Astrocyte (in vitro differentiated cells and primary cell): ENCODE measurements around the gene UBALD1. TPM values are rescaled to one million over a fixed set of nuclear protein-coding genes. Genes with fewer than 3 reads are reported as not detected.

Experiments
- DNase-seq: peaks from one replicate; pipeline ENCODE4 v3.0.0-alpha.2; 2010; ENCODE audit warnings: low read depth
- FAIRE-seq: peaks from 2 replicates; lab custom pipeline; 2011; peaks lifted over from hg19 to GRCh38; lab: Jason Lieb, UNC
- H2AFZ ChIP-seq: 2 replicates; pipeline ENCODE4 v1.6.0; 2012; ENCODE audit warnings: low read depth, low read length, inconsistent platforms
- H3K27ac ChIP-seq: 2 replicates; pipeline ENCODE4 v1.5.1; 2011; ENCODE audit warnings: low read depth, low read length, inconsistent platforms
- H3K27me3 ChIP-seq: 2 replicates; pipeline ENCODE4 v1.6.0; 2011; ENCODE audit warnings: low read length, inconsistent platforms; ENCODE audit not compliant: insufficient read depth
- H3K36me3 ChIP-seq: 2 replicates; pipeline ENCODE4 v1.5.1; 2011; ENCODE audit warnings: low read length, inconsistent platforms; ENCODE audit not compliant: insufficient read depth
- H3K4me1 ChIP-seq: 2 replicates; pipeline ENCODE4 v1.5.1; 2011; ENCODE audit warnings: low read length, inconsistent platforms; ENCODE audit not compliant: insufficient read depth
- H3K4me2 ChIP-seq: 2 replicates; pipeline ENCODE4 v1.6.0; 2012; ENCODE audit warnings: low read length, inconsistent platforms
- H3K4me3 ChIP-seq: 2 replicates; pipeline ENCODE4 v1.5.1; 2011; ENCODE audit warnings: low read depth, mild to moderate bottlenecking, low read length, inconsistent platforms; ENCODE audit not compliant: insufficient read depth
- H3K79me2 ChIP-seq: 2 replicates; pipeline ENCODE4 v1.6.0; 2012; ENCODE audit warnings: mild to moderate bottlenecking, low read length, inconsistent platforms; ENCODE audit not compliant: insufficient read depth
- H3K9ac ChIP-seq: 2 replicates; pipeline ENCODE4 v1.6.0; 2012; ENCODE audit warnings: mild to moderate bottlenecking, low read length, inconsistent platforms
- H3K9me3 ChIP-seq: 2 replicates; pipeline ENCODE4 v1.5.1; 2012; ENCODE audit warnings: low read depth, mild to moderate bottlenecking, low read length, inconsistent platforms; ENCODE audit not compliant: insufficient read depth
- H4K20me1 ChIP-seq: 2 replicates; pipeline ENCODE4 v1.6.0; 2012; ENCODE audit warnings: low read length, inconsistent platforms; ENCODE audit not compliant: insufficient read depth
- H3K27ac Mint-ChIP-seq: one replicate; pipeline ENCODE4 v1.8.0; 2021; ENCODE audit warnings: mild to moderate bottlenecking, mixed read lengths; ENCODE audit not compliant: unreplicated experiment
- H3K27me3 Mint-ChIP-seq: one replicate; pipeline ENCODE4 v1.8.0; 2021; ENCODE audit warnings: low read depth, mixed read lengths; ENCODE audit not compliant: unreplicated experiment
- H3K36me3 Mint-ChIP-seq: one replicate; pipeline ENCODE4 v1.8.0; 2021; ENCODE audit warnings: low read depth, mixed read lengths; ENCODE audit not compliant: unreplicated experiment
- H3K4me1 Mint-ChIP-seq: one replicate; pipeline ENCODE4 v1.8.0; 2021; ENCODE audit warnings: low read depth, mixed read lengths; ENCODE audit not compliant: unreplicated experiment
- H3K4me3 Mint-ChIP-seq: one replicate; pipeline ENCODE4 v1.8.0; 2021; ENCODE audit warnings: mild to moderate bottlenecking, moderate library complexity, mixed read lengths; ENCODE audit not compliant: unreplicated experiment
- H3K9me3 Mint-ChIP-seq: one replicate; pipeline ENCODE4 v1.8.0; 2021; ENCODE audit warnings: mild to moderate bottlenecking, mixed read lengths; ENCODE audit not compliant: unreplicated experiment
- EZH2 ChIP-seq: IDR thresholded peaks from 2 replicates; pipeline ENCODE4 v1.6.1; 2012; ENCODE audit warnings: mild to moderate bottlenecking, low read length, inconsistent platforms; ENCODE audit not compliant: insufficient read depth
- total RNA-seq: library from RNA; stranded (reverse); gene quantifications from 2 replicates; pipeline ENCODE4 v1.2.1, GENCODE V29; 2021
- TF ChIP-seq, protein P1 (sequence below): IDR thresholded peaks from 2 replicates; pipeline ENCODE4 v1.5.1; 2011; ENCODE audit warnings: low read depth, mild to moderate bottlenecking, inconsistent platforms, low read length, moderate library complexity; ENCODE audit not compliant: insufficient read depth

The UBALD1 gene
- total RNA-seq, 1 donor from 2014 or later, result 53.0 TPM

DNA sequence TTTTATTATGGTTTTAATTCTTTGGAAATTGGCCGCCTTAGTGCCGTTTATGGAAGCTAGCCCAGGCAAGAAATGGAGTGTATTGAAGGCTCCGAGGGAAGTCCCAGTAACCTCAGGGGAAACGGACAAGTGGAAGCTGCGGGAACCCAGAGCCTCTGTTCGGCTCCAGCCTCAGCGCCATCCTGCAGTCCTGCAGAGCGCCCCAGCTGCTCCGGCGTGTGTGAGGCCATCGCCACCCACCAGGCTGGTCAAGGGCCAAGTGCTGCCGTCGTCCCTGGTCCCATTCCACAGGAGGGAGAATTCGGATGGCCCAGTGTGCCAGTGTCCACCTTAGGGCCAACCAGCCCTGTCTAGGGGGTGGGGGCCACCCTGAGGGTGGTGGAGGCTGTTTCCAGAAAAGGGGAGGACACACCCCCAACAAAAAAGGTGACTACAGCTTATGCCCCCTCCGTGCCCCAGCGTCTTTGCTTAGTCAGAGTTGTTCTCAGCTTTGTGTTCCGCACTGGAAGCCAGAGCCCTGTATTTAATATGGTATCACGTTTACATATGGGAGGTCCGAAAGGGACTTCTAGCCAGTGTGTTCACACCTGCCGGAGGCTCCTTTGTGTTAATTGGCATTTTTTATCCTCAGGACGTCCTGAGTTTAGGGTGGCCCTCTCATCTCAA lies 22.9 kb upstream of the UBALD1 start:
- H3K79me2 ChIP-seq, result peaks cover 96% of the 10 kb centered on the region
- H4K20me1 ChIP-seq, result peaks cover 91% of the 10 kb centered on the region
- no peak for FAIRE-seq

DNA sequence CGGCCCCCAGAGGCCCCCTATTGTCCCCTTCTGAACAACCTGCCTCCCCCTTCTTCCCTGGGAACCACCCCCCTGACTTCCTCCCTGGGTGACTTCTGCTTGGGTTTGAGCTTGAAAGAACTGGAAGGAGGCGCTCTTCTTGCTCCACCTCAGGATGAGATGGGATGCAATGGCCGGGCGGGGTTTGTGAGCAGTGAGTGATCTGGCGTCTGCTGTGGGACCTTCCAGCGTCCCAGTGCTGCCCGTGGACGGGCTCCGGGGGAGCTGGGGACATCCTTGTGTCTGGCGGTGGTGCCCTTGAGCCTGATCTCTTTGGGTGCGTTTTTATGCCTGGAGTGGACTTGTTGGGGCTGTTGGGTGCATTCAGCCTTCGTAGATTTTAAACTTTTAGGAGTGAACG lies 21.5 kb upstream of the UBALD1 start:
- Mint-ChIP-seq H3K36me3 (peaks cover 10% of the 10 kb centered on the region), H3K27me3 (no peaks in the 10 kb centered on the region), H3K4me3 (no peak overlapping the region), H3K27ac (no peak overlapping the region), H3K4me1 (peaks cover 11% of the 10 kb centered on the region), H3K9me3 (no peaks in the 10 kb centered on the region)
- no peaks in the 10 kb centered on the region for H3K36me3 ChIP-seq
- H3K27ac ChIP-seq, result no peak overlapping the region
- FAIRE-seq (no peak), DNase-seq (no peak)
- no peak overlapping the region for H3K4me3 ChIP-seq
- no peak overlapping the region for H3K9ac ChIP-seq
- H3K9me3 ChIP-seq, result no peaks in the 10 kb centered on the region
- no peak overlapping the region for H2AFZ ChIP-seq
- peaks cover 4% of the 10 kb centered on the region for H3K4me1 ChIP-seq
- H4K20me1 ChIP-seq, result peaks cover 92% of the 10 kb centered on the region
- H3K79me2 ChIP-seq, result peaks cover 95% of the 10 kb centered on the region
- no peak overlapping the region for H3K4me2 ChIP-seq
- TF ChIP-seq, protein P1, sequence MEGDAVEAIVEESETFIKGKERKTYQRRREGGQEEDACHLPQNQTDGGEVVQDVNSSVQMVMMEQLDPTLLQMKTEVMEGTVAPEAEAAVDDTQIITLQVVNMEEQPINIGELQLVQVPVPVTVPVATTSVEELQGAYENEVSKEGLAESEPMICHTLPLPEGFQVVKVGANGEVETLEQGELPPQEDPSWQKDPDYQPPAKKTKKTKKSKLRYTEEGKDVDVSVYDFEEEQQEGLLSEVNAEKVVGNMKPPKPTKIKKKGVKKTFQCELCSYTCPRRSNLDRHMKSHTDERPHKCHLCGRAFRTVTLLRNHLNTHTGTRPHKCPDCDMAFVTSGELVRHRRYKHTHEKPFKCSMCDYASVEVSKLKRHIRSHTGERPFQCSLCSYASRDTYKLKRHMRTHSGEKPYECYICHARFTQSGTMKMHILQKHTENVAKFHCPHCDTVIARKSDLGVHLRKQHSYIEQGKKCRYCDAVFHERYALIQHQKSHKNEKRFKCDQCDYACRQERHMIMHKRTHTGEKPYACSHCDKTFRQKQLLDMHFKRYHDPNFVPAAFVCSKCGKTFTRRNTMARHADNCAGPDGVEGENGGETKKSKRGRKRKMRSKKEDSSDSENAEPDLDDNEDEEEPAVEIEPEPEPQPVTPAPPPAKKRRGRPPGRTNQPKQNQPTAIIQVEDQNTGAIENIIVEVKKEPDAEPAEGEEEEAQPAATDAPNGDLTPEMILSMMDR, result no peak
- no peak for TF ChIP-seq EZH2
- no peaks in the 10 kb centered on the region for H3K27me3 ChIP-seq

More for the DNA sequence above, 22.9 kb upstream of the UBALD1 start:
- Histone ChIP-seq H3K4me3 (no peak overlapping the region), H3K27me3 (no peaks in the 10 kb centered on the region), H3K9me3 (no peaks in the 10 kb centered on the region), H3K36me3 (no peaks in the 10 kb centered on the region), H3K4me1 (peaks cover 4% of the 10 kb centered on the region), H3K4me2 (no peak overlapping the region), H3K9ac (no peak overlapping the region), H3K27ac (no peak overlapping the region), H2AFZ (no peak overlapping the region)
- H3K4me3 Mint-ChIP-seq, result no peak overlapping the region
- H3K27me3 Mint-ChIP-seq, result no peaks in the 10 kb centered on the region
- TF ChIP-seq, protein P1, result no peak
- no peak for TF ChIP-seq EZH2
- H3K9me3 Mint-ChIP-seq, result no peaks in the 10 kb centered on the region
- no peak for DNase-seq
- no peak overlapping the region for H3K27ac Mint-ChIP-seq
- peaks cover 10% of the 10 kb centered on the region for H3K36me3 Mint-ChIP-seq
- peaks cover 11% of the 10 kb centered on the region for H3K4me1 Mint-ChIP-seq

DNA sequence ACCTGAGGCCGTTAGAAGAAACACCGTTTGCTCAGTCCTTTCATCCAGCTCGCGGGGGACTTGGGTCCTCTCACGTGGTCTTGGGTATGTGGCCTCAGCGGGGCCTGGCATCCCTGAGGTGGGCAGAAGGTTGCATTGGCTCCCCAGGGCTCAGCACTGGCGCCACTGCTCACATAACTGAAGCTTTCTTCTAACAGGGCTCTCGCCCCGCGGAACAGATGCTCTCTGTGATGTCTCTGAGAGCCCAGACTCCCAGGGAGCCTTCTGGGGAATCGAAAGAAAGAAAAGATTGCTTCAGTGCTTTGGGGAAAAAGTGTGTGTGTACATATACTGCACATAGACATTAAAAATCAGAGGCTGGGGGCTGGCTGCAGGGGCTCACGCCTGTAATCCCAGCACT lies 20.1 kb upstream of the UBALD1 start:
- Histone ChIP-seq H3K27ac (no peak overlapping the region), H3K9me3 (no peaks in the 10 kb centered on the region), H3K4me3 (no peak overlapping the region), H3K79me2 (peaks cover 95% of the 10 kb centered on the region), H3K4me1 (no peaks in the 10 kb centered on the region), H2AFZ (no peak overlapping the region), H3K27me3 (no peaks in the 10 kb centered on the region), H3K9ac (no peak overlapping the region), H3K4me2 (no peak overlapping the region), H4K20me1 (peaks cover 90% of the 10 kb centered on the region), H3K36me3 (no peaks in the 10 kb centered on the region)
- no peak for TF ChIP-seq EZH2
- TF ChIP-seq, protein P1, result no peak
- Mint-ChIP-seq H3K27me3 (no peaks in the 10 kb centered on the region), H3K4me3 (no peak overlapping the region), H3K9me3 (no peaks in the 10 kb centered on the region), H3K27ac (no peak overlapping the region), H3K36me3 (peaks cover 8% of the 10 kb centered on the region), H3K4me1 (peaks cover under 1% of the 10 kb centered on the region)
- FAIRE-seq, result no peak
- DNase-seq, result no peak
